ENCODE data around the gene SIGLEC5.

DNA sequence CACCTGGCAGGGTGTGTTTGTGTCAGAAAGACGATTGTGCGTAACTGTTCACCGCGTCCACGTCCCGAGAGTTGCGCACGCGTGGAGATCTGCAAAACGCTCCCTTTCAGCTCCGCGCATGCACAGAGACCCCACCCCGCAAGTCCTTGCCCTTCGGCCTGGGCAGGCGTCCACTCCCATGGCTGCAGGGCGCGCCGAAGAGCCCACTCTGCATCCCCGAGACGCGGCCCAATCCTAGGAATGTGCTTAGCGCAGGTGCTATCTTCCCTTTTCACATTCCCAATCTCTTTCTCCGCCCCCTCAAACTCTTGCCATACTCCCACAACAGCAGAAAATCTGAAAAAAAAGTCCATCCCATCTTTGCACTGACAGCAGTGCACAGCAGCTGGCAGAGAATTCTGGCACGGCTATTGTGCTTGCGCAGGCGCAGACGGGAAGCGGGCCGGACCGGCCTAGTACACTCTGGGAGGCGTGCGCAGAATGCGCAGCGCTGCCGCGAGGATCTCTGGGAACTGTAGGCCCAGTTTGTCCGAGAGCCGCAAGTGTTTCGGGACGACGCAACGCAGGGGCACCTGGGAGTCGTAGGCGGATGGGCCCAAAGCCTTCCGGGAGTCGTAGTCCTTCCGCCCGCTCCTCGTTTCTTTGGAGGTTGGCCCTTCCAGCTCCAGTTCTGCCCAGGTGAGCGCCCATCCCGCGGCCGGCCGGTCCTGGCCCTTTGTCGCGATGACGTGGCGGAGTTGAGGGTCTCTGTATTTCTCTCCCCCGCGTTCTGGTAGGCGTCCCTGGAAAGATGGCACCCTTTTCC is 36.0 kb downstream of the SIGLEC5 start:
- TF ChIP-seq, protein P1, sequence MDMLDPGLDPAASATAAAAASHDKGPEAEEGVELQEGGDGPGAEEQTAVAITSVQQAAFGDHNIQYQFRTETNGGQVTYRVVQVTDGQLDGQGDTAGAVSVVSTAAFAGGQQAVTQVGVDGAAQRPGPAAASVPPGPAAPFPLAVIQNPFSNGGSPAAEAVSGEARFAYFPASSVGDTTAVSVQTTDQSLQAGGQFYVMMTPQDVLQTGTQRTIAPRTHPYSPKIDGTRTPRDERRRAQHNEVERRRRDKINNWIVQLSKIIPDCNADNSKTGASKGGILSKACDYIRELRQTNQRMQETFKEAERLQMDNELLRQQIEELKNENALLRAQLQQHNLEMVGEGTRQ (IDR thresholded peaks at IDR 0.05; ENCODE audit: low read depth, low read length): no peak
- TF ChIP-seq, protein P1 (CRISPR knock-in tag; IDR thresholded peaks at IDR 0.05; ENCODE audit: borderline replicate concordance): no peak
- TF ChIP-seq DMAP1 (CRISPR knock-in tag; IDR thresholded peaks at IDR 0.05) (no peak), NFRKB (IDR thresholded peaks at IDR 0.05) (no peak)
